Activated naive CD8-positive, alpha-beta T cell treated with anti-CD3 and anti-CD28 coated beads, Interleukin-2, amount 50 U/mL, for 24 hours (primary cell): ENCODE data around the gene WDR38.

Experiments used
- ATAC-seq: fragments of 150-1000 bp; cut with Tn5 transposase; one replicate; pipeline ENCODE4 v1.10.0; 2021
- DNase-seq: peaks from one replicate; pipeline ENCODE4 v3.0.0; 2021
- H3K27ac Mint-ChIP-seq: one replicate; pipeline ENCODE4 v1.8.0; 2021; ENCODE audit warnings: mild to moderate bottlenecking, mixed read lengths
- H3K27me3 Mint-ChIP-seq: one replicate; pipeline ENCODE4 v1.8.0; 2021; ENCODE audit warnings: mixed read lengths
- H3K36me3 Mint-ChIP-seq: one replicate; pipeline ENCODE4 v1.8.0; 2021; ENCODE audit warnings: low read depth, mixed read lengths
- H3K4me1 Mint-ChIP-seq: one replicate; pipeline ENCODE4 v1.8.0; 2021; ENCODE audit warnings: mixed read lengths
- H3K4me3 Mint-ChIP-seq: one replicate; pipeline ENCODE4 v1.8.0; 2021; ENCODE audit warnings: mild to moderate bottlenecking, moderate library complexity, mixed read lengths
- H3K9me3 Mint-ChIP-seq: one replicate; pipeline ENCODE4 v1.8.0; 2021; ENCODE audit warnings: mixed read lengths

Gene WDR38

GRCh38 chr9:124897570-124898460 lies 44.6 kb downstream of the WDR38 start:
- Mint-ChIP-seq H3K27me3 (no peaks in the 10 kb centered on the region), H3K4me3 (no peak overlapping the region), H3K27ac (no peak overlapping the region), H3K36me3 (peaks cover 38% of the 10 kb centered on the region), H3K4me1 (no peaks in the 10 kb centered on the region), H3K9me3 (no peaks in the 10 kb centered on the region)
- DNase-seq (no peak), ATAC-seq (no peak)

GRCh38 chr9:124899845-124900244 lies 46.6 kb downstream of the WDR38 start:
- Mint-ChIP-seq H3K36me3 (peaks cover 38% of the 10 kb centered on the region), H3K4me3 (no peak overlapping the region), H3K9me3 (no peaks in the 10 kb centered on the region), H3K27ac (no peak overlapping the region), H3K27me3 (no peaks in the 10 kb centered on the region), H3K4me1 (no peaks in the 10 kb centered on the region)
- DNase-seq, result no peak
- no peak for ATAC-seq

GRCh38 chr9:124906966-124907365 lies 53.7 kb downstream of the WDR38 start:
- peaks cover 37% of the 10 kb centered on the region for H3K36me3 Mint-ChIP-seq
- no peaks in the 10 kb centered on the region for H3K27me3 Mint-ChIP-seq
- no peak overlapping the region for H3K27ac Mint-ChIP-seq

More at GRCh38 chr9:124906966-124907365, 53.7 kb downstream of the WDR38 start:
- H3K9me3 Mint-ChIP-seq, result no peaks in the 10 kb centered on the region
- no peak overlapping the region for H3K4me3 Mint-ChIP-seq
- no peak for ATAC-seq
- H3K4me1 Mint-ChIP-seq, result no peaks in the 10 kb centered on the region
- DNase-seq, result no peak
